WTC11 (cell line): ENCODE measurements around the gene POU2F1.

Experiments
- CBFB ChIP-seq: sonication (generic); formaldehyde crosslinking; IDR thresholded peaks from 2 replicates; pipeline ENCODE4 v1.8.1; 2022; ENCODE audit warnings: mild to moderate bottlenecking, low read depth, missing genetic modification reagents
- JUN ChIP-seq: sonication (generic); formaldehyde crosslinking; IDR thresholded peaks from 2 replicates; pipeline ENCODE4 v1.8.0; 2023; ENCODE audit warnings: mild to moderate bottlenecking, missing genetic modification reagents
- NR1H2 ChIP-seq: sonication (generic); formaldehyde crosslinking; IDR thresholded peaks from 2 replicates; pipeline ENCODE4 v1.9.0; 2021; ENCODE audit warnings: mild to moderate bottlenecking, moderate library complexity, missing genetic modification reagents
- RELA ChIP-seq: sonication (generic); formaldehyde crosslinking; IDR thresholded peaks from 2 replicates; pipeline ENCODE4 v1.8.1; 2022; ENCODE audit warnings: missing genetic modification reagents, mild to moderate bottlenecking, borderline replicate concordance
- RORB ChIP-seq: fragments of 250-450 bp; sonication (Bioruptor Pico); IDR thresholded peaks from 2 replicates; pipeline ENCODE4 v1.9.0; 2021; ENCODE audit warnings: mild to moderate bottlenecking
- SP1 ChIP-seq: sonication (generic); formaldehyde crosslinking; conservative IDR thresholded peaks from 2 replicates; pipeline ENCODE4 v1.8.1; 2022; ENCODE audit warnings: missing genetic modification reagents
- TF ChIP-seq, protein P1 (sequence below): sonication (generic); formaldehyde crosslinking; conservative IDR thresholded peaks from 2 replicates; pipeline ENCODE4 v1.8.1; 2022; ENCODE audit warnings: mild to moderate bottlenecking, missing genetic modification reagents
- TF ChIP-seq, protein P2 (sequence below): fragments of 250-450 bp; sonication (Bioruptor Pico); conservative IDR thresholded peaks from 2 replicates; pipeline ENCODE4 v1.9.0; 2021; ENCODE audit warnings: mild to moderate bottlenecking
- TF ChIP-seq, protein P3 (sequence below): fragments of 200-600 bp; IDR thresholded peaks from 2 replicates; pipeline ENCODE4 v1.8.0; 2022; ENCODE audit warnings: antibody characterized with exemption

DNA sequence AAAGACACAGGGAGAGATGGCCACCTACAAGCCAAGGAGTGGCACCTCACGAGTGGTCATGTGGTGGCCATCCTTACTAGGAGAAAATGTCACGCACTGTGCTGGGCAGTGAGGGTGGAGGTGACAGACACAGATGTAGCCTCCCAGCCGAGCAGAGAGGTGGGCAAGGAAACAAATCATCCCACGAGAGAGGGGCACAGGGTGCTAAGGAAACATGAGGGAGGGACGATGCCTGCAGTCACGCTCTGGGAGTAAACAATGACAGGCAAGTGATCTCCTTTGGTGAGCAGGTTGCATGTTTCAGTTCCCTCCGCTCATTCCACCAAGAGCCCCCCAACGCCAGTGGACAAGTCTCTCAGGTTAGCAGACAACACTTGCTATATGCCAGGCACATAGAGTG, 231.8 kb downstream of the POU2F1 start:
- TF ChIP-seq RELA = no peak
- TF ChIP-seq JUN (CRISPR knock-in tag) = no peak
- TF ChIP-seq SP1 (CRISPR knock-in tag) = no peak
- TF ChIP-seq, protein P1, sequence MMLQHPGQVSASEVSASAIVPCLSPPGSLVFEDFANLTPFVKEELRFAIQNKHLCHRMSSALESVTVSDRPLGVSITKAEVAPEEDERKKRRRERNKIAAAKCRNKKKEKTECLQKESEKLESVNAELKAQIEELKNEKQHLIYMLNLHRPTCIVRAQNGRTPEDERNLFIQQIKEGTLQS (CRISPR knock-in tag) = no peak
- no peak for TF ChIP-seq CBFB
- TF ChIP-seq, protein P2, sequence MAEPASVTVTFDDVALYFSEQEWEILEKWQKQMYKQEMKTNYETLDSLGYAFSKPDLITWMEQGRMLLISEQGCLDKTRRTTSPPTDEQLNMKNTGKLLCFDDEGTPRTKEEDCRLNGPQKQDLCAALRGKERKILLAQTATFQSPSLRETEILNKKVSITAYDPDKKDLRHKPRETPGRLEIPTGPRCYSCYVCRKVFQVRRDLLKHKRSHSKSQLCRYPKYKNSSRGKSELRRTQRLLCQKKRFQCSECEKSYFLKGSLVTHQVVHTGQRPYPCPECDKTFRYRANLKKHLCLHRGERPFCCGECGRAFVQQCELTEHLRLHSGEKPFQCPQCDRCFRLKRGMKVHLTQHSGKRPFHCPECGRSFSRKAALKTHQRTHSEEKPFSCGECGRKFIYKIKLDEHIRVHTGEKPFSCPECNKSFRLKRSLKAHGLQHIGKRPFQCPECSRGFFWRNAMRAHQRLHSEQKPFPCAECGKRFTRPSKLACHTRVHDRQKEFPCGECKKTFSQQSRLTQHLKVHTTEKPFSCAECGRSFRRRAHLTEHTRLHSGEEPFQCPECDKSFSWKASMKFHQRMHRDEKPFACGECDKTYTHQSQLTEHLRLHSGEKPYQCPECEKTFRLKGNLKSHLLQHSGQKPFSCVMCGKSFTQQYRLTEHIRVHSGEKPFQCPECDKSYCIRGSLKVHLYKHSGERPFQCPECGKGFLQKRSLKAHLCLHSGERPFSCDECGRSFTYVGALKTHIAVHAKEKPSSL (CRISPR knock-in tag) = no peak
- TF ChIP-seq, protein P3, sequence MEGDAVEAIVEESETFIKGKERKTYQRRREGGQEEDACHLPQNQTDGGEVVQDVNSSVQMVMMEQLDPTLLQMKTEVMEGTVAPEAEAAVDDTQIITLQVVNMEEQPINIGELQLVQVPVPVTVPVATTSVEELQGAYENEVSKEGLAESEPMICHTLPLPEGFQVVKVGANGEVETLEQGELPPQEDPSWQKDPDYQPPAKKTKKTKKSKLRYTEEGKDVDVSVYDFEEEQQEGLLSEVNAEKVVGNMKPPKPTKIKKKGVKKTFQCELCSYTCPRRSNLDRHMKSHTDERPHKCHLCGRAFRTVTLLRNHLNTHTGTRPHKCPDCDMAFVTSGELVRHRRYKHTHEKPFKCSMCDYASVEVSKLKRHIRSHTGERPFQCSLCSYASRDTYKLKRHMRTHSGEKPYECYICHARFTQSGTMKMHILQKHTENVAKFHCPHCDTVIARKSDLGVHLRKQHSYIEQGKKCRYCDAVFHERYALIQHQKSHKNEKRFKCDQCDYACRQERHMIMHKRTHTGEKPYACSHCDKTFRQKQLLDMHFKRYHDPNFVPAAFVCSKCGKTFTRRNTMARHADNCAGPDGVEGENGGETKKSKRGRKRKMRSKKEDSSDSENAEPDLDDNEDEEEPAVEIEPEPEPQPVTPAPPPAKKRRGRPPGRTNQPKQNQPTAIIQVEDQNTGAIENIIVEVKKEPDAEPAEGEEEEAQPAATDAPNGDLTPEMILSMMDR = no peak
- no peak for TF ChIP-seq NR1H2 (CRISPR knock-in tag)
- no peak for TF ChIP-seq RORB (CRISPR knock-in tag)
